GM12874 (cell line): ENCODE data around the gene TMEM233.
A peak's percentile ranks its signal among the peaks of the same experiment; 100 is the strongest.

Source experiments
- CTCF ChIP-seq: IDR thresholded peaks from 2 replicates; pipeline ENCODE4 v1.5.1; 2011; ENCODE audit warnings: low read depth, mild to moderate bottlenecking, control low read depth, low read length, moderate library complexity; ENCODE audit not compliant: insufficient read depth

TMEM233 gene

GRCh38 chr12:119627019-119627643 lies 33.6 kb downstream of the TMEM233 start:
- TF ChIP-seq CTCF = no peak

GRCh38 chr12:119627686-119628085 lies 34.1 kb downstream of the TMEM233 start:
- no peak for TF ChIP-seq CTCF

- TF ChIP-seq CTCF = no peak
These were observed 36.7 kb downstream of the TMEM233 start for GRCh38 chr12:119630223-119630780.

- TF ChIP-seq CTCF = no peak
These were observed 37.5 kb downstream of the TMEM233 start for GRCh38 chr12:119630962-119631550.

- no peak for TF ChIP-seq CTCF
These were observed 38.5 kb downstream of the TMEM233 start for GRCh38 chr12:119631930-119632678.

GRCh38 chr12:119634743-119635142 lies 41.2 kb downstream of the TMEM233 start:
- no peak for TF ChIP-seq CTCF

GRCh38 chr12:119642986-119643385 lies 49.4 kb downstream of the TMEM233 start:
- TF ChIP-seq CTCF = peak; percentile 34; the same call in 1 of the 2 replicates
